Measurements from ENCODE around the gene SCLY. TPM values are rescaled to one million over a fixed set of nuclear protein-coding genes. Genes with fewer than 3 reads are reported as not detected.
A peak's percentile ranks its signal among the peaks of the same experiment; 100 is the strongest.

The SCLY gene
- total RNA-seq, 1 donor from 2014 or later = 13.5 TPM

GRCh38 chr2:238083919-238084318, 23.1 kb downstream of the SCLY start:
- no peak for TF ChIP-seq CTCF (IDR thresholded peaks at IDR 0.05)
- TF ChIP-seq POLR2AphosphoS5 (IDR thresholded peaks at IDR 0.05; ENCODE audit: insufficient read depth in 1 of 2, low read depth in 1 of 2) = no peak
- no peak for TF ChIP-seq POLR2A (IDR thresholded peaks at IDR 0.05)
- H3K4me1 ChIP-seq = no peaks in the 10 kb centered on the region
- intact Hi-C loops (cut with DNase I) = no loop called here
- H3K27ac ChIP-seq = no peak overlapping the region
- no peak overlapping the region for H3K4me3 ChIP-seq
- H3K36me3 ChIP-seq = peaks cover 0 to 22% of the 10 kb centered on the region in 2 donors
- no peaks in the 10 kb centered on the region for H3K27me3 ChIP-seq
- H3K9me3 ChIP-seq = no peaks in the 10 kb centered on the region
- peak in 1 of 2 donors; percentile 72 for DNase-seq (ENCODE audit: extremely low spot score in 2 of 2)

GRCh38 chr2:238084761-238085160, 24.0 kb downstream of the SCLY start:
- no peak for DNase-seq (ENCODE audit: extremely low spot score in 2 of 2)
- intact Hi-C loops (cut with DNase I) = no loop called here
- Histone ChIP-seq H3K9me3 (no peaks in the 10 kb centered on the region), H3K27ac (no peak overlapping the region), H3K4me3 (no peak overlapping the region), H3K27me3 (no peaks in the 10 kb centered on the region), H3K36me3 (peaks cover 0 to 22% of the 10 kb centered on the region in 2 donors), H3K4me1 (no peaks in the 10 kb centered on the region)
- TF ChIP-seq POLR2AphosphoS5 (IDR thresholded peaks at IDR 0.05; ENCODE audit: insufficient read depth in 1 of 2, low read depth in 1 of 2) (no peak), CTCF (IDR thresholded peaks at IDR 0.05) (no peak)

GRCh38 chr2:238085899-238086298, 25.1 kb downstream of the SCLY start:
- no peaks in the 10 kb centered on the region for H3K4me1 ChIP-seq
- H3K4me3 ChIP-seq = no peak overlapping the region
- no peaks in the 10 kb centered on the region for H3K9me3 ChIP-seq
- no peak overlapping the region for H3K27ac ChIP-seq
- no peak for TF ChIP-seq CTCF (IDR thresholded peaks at IDR 0.05)
- TF ChIP-seq POLR2AphosphoS5 (IDR thresholded peaks at IDR 0.05; ENCODE audit: insufficient read depth in 1 of 2, low read depth in 1 of 2) = no peak
- no peak for TF ChIP-seq POLR2A (IDR thresholded peaks at IDR 0.05)
- H3K36me3 ChIP-seq = peaks cover 0 to 22% of the 10 kb centered on the region in 2 donors
- H3K27me3 ChIP-seq = no peaks in the 10 kb centered on the region
- intact Hi-C loops (cut with DNase I) = no loop called here
- no peak for DNase-seq (ENCODE audit: extremely low spot score in 2 of 2)

GRCh38 chr2:238087211-238087610, 26.4 kb downstream of the SCLY start:
- DNase-seq (ENCODE audit: extremely low spot score in 2 of 2) = no peak
- H3K27ac ChIP-seq = no peak overlapping the region
- peaks cover 0 to 13% of the 10 kb centered on the region in 2 donors for H3K36me3 ChIP-seq
- H3K9me3 ChIP-seq = no peaks in the 10 kb centered on the region
- intact Hi-C loops (cut with DNase I) = no loop called here
- TF ChIP-seq POLR2AphosphoS5 (IDR thresholded peaks at IDR 0.05; ENCODE audit: insufficient read depth in 1 of 2, low read depth in 1 of 2) (no peak), POLR2A (IDR thresholded peaks at IDR 0.05) (no peak), CTCF (IDR thresholded peaks at IDR 0.05) (no peak)
- no peaks in the 10 kb centered on the region for H3K27me3 ChIP-seq
- no peaks in the 10 kb centered on the region for H3K4me1 ChIP-seq
- no peak overlapping the region for H3K4me3 ChIP-seq

GRCh38 chr2:238090887-238091286, 30.1 kb downstream of the SCLY start:
- Histone ChIP-seq H3K9me3 (no peaks in the 10 kb centered on the region), H3K36me3 (no peaks in the 10 kb centered on the region), H3K27me3 (no peaks in the 10 kb centered on the region), H3K4me3 (no peak overlapping the region), H3K27ac (no peak overlapping the region), H3K4me1 (no peaks in the 10 kb centered on the region)
- intact Hi-C loops (cut with DNase I) = no loop called here
- DNase-seq (ENCODE audit: extremely low spot score in 2 of 2) = peak in 1 of 2 donors; percentile 71
- TF ChIP-seq POLR2AphosphoS5 (IDR thresholded peaks at IDR 0.05; ENCODE audit: insufficient read depth in 1 of 2, low read depth in 1 of 2) (no peak), CTCF (IDR thresholded peaks at IDR 0.05) (no peak), POLR2A (IDR thresholded peaks at IDR 0.05) (no peak)

Measured in vagina (tissue), 2 donors.